Activated T-cell treated with anti-CD3 and anti-CD28 coated beads, Interleukin-2, amount 50 U/mL, for 1 hour (primary cell): Measurements from ENCODE around the gene MED13L.

Experiments
- DNase-seq: peaks from one replicate; pipeline ENCODE4 v3.0.0-alpha.2; 2020

The MED13L gene

GRCh38 chr12:116277467-116278278, at the start of gene MED13L:
MED13L (minus strand) TSS chr12:116277693; CDS start chr12:116277131, 562 bp downstream.
- DNase-seq: peak; percentile 93

GRCh38 chr12:116325336-116325664, 47.8 kb upstream of the MED13L start:
- DNase-seq: no peak

GRCh38 chr12:116324654-116325335, 47.3 kb upstream of the MED13L start:
- DNase-seq: no peak

DNA sequence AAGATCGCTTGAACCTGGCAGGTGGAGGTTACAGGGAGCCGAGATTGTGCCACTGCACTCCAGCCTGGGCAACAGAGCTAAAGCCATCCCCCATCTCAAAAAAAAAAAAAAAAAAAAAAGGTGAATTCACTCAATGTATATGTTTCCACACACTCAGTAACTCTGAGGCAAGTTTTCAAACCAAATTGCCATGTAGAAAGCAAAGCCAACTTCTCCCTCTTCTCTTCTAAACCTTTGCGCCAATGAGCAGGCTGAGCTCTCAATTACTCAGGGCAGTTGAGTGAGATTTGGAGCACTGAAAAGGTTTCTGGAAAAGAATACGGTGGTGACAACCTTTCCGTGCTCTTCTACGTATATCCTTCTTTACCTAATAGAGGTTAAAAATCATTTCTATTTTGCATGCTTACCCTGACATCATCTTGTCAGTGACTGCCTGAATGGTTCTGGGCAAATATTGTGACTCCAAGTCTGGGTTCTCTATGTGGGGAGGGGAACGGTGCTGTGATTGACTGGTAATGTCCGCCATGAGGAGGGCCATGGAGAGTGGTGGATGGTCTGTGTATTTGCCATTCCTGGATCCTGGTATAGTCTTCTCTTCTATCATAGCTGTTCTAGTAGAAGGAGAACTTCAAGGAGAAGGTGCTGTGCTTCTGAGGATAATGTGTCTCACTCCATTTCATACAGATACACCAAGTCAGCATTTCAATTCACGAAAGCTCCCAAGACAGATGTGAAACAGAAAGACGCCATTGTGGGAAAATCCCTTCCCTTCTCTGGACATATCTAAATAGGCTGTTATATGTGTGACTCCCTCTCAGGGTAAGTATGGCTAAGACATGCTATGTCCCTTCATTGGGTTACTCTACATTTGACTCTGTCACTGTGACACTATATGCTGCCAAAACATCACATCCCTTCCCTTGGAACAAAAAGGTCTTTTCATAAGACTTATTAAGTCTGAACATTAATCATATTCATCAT, 46.2 kb upstream of the MED13L start:
- DNase-seq: no peak

GRCh38 chr12:116321913-116322312, 44.4 kb upstream of the MED13L start:
- no peak for DNase-seq

DNA sequence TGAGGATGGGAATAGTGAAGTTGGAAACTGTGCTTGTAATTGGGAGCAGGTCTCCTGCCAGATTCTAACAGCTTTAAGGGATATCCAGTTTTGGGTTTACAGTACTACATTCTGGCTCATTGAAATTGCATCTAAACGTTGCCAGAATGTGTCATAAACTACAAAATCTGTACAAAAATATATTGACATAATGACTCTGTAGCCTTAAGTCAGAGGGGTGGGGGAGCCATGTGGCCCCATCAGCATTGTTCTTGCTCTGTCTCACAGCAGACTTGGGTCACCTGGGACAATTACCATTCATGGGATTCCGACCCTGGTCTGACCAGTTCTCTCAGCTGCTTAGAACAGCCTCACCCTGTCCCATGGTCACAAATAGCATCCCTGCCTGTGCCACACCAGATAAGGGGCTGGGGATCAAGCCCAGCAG, 43.3 kb upstream of the MED13L start:
- DNase-seq: no peak

GRCh38 chr12:116319898-116320621, 42.6 kb upstream of the MED13L start:
- DNase-seq: no peak

DNA sequence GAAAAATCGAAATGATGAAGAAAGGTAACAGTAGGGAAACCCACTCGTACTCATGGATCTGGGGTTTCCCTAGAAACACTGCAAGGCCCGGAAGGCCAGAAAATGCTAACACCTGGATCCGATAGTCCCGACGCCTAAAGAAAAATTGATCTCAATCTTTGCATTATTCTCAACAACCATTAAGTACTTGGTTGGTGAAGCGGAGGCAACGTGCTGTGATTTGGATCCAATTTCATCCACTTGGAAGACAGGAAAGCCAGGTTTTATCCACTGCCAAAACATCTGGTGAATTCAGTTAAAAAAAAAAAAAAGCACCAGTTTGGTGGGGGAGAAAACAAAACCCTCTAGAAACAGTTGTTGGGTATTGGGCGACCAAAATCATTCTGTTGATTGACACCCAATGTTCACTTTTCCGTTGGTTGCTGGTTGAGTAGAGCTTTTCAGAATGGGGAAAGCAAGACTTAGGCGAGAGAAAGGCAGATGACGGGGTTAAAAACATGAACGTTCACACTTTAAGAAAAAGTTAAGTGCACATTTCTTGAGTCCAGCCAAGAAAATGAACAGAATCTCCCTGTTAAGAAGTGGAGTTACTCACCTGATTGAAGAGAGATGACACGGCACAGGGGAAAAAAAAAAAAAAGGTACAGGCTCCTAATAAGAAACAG, 41.9 kb upstream of the MED13L start:
- DNase-seq: no peak

DNA sequence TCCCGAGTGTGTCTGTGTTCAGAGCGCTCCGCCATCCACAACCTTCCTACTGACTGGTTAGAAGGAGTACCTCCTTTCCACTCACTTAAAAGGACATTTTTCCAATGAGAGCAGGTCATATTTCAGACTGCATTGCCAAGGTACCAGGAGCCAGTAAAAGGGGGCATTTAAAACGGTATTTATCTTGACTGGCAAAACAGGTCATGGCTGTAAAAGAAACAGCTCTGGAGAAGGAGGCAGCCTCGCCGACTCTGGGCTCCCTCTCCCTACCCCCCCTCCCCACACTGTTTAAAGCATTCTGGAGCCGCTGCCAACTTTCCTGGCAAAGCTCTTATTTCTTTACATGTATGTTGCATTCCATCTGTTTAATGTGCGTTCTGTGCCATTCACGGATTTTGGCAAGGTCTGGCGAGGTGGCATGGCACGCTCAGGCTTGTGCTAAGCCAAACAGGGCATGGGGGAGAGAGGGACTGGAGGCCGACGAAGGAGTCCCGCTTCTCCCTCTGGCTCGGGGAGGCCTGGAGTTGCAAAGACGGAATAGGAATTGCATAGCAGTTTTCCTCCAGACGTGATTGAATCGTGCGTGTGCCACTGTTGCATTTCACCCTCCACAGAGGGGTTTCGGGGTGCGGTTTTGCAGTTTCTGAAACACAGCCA, 41.2 kb upstream of the MED13L start:
- no peak for DNase-seq

- no peak for DNase-seq
Observed at GRCh38 chr12:116317986-116318575, 40.6 kb upstream of the MED13L start.

- DNase-seq: no peak
Observed at GRCh38 chr12:116317139-116317538, 39.6 kb upstream of the MED13L start.

DNA sequence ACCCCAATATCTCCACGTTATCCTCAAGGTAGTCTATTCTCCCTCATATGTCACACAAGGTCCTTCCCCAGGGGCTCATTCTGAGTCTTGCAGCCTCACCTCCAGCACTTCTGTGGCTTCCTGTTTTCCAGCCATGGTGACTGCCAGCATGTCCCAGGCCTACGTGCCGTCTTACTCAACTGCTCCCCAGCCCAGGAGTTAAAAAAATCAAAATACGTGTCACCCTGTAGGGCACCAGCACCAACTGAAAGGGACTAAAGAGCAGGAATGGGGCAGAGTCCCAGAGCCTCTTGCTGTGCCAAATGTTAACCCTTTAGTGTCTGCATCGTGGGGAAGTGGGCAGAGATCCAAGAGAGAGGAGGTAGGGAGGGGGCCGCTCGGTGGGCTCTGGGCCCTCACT, 37.0 kb upstream of the MED13L start:
- DNase-seq: no peak

- no peak for DNase-seq
Observed at GRCh38 chr12:116313194-116313927, 35.9 kb upstream of the MED13L start.

- no peak for DNase-seq
Observed at GRCh38 chr12:116310082-116310481, 32.6 kb upstream of the MED13L start.

GRCh38 chr12:116309343-116309742, 31.9 kb upstream of the MED13L start:
- no peak for DNase-seq

- DNase-seq: no peak
Observed at GRCh38 chr12:116308647-116309046, 31.2 kb upstream of the MED13L start.

GRCh38 chr12:116306968-116307367, 29.5 kb upstream of the MED13L start:
- no peak for DNase-seq

- no peak for DNase-seq
Observed at GRCh38 chr12:116306506-116306905, 29.0 kb upstream of the MED13L start.

DNA sequence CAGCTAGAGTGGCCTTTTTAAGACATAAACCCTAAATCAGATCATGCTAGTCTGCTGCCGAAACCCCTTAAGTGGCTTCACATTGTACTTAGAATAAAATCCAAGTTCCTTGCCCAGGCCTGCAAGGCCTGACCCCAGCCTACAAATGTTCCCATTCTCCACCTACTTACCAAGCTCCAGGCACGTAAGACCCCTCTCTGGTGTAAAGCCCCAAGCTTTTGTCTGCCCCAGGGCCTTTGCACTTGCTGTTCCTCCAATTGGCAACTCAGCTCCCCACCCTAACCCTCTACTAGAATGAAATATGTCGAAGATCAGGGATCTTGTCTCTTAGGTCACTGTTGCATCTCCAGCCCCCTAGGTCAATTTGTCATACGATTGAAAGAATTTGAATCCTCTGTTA, 27.1 kb upstream of the MED13L start:
- DNase-seq: no peak

- DNase-seq: no peak
Observed at GRCh38 chr12:116303929-116304328, 26.4 kb upstream of the MED13L start.
